MM.1S (cell line): Measurements from ENCODE around the gene CLK1.

ENCODE experiments used
- DNase-seq: peaks from one replicate; pipeline ENCODE4 v3.0.0-alpha.2; 2015
- H2AFZ ChIP-seq: fragments of 300-600 bp; sonication (generic); 2 replicates; pipeline ENCODE4 v1.6.0; 2016; ENCODE audit warnings: antibody characterized with exemption, low read length
- H3F3A ChIP-seq: fragments of 300-600 bp; sonication (generic); 2 replicates; pipeline ENCODE4 v1.6.1; 2016; ENCODE audit warnings: mild to moderate bottlenecking, antibody characterized with exemption, low read length, moderate library complexity, mixed read lengths; ENCODE audit not compliant: insufficient read depth
- H3K27ac ChIP-seq: fragments of 300-600 bp; sonication (generic); 2 replicates; pipeline ENCODE4 v1.5.1; 2016; ENCODE audit warnings: mild to moderate bottlenecking, low read length
- H3K27me3 ChIP-seq: fragments of 300-600 bp; sonication (generic); replicated peaks from 2 replicates; pipeline ENCODE4 v1.6.0; 2016; ENCODE audit warnings: low read length; ENCODE audit not compliant: insufficient read depth
- H3K36me3 ChIP-seq: fragments of 300-600 bp; sonication (generic); replicated peaks from 2 replicates; pipeline ENCODE4 v1.6.1; 2016; ENCODE audit warnings: mild to moderate bottlenecking, low read length, mixed read lengths; ENCODE audit not compliant: insufficient read depth
- H3K4me1 ChIP-seq: fragments of 300-600 bp; sonication (generic); 2 replicates; pipeline ENCODE4 v1.6.1; 2016; ENCODE audit warnings: low read length, mixed read lengths
- H3K4me2 ChIP-seq: fragments of 300-600 bp; sonication (generic); 2 replicates; pipeline ENCODE4 v1.6.0; 2016; ENCODE audit warnings: low read depth, low read length
- H3K4me3 ChIP-seq: fragments of 300-600 bp; sonication (generic); 2 replicates; pipeline ENCODE4 v1.5.1; 2016; ENCODE audit warnings: low read length, mixed read lengths
- H3K79me2 ChIP-seq: fragments of 300-600 bp; sonication (generic); 2 replicates; pipeline ENCODE4 v1.6.1; 2016; ENCODE audit warnings: mixed run types, low read length, mixed read lengths
- H3K9ac ChIP-seq: fragments of 300-600 bp; sonication (generic); 2 replicates; pipeline ENCODE4 v1.6.1; 2016; ENCODE audit warnings: low read length, mixed read lengths
- H3K9me2 ChIP-seq: fragments of 300-600 bp; sonication (generic); replicated peaks from 2 replicates; pipeline ENCODE4 v1.6.1; 2016; ENCODE audit warnings: mild to moderate bottlenecking, low read length, mixed read lengths; ENCODE audit not compliant: insufficient read depth
- H3K9me3 ChIP-seq: fragments of 300-600 bp; sonication (generic); replicated peaks from 2 replicates; pipeline ENCODE4 v1.6.1; 2016; ENCODE audit warnings: mild to moderate bottlenecking, low read length, mixed read lengths; ENCODE audit not compliant: insufficient read depth
- H4K20me1 ChIP-seq: fragments of 300-600 bp; sonication (generic); 2 replicates; pipeline ENCODE4 v1.6.1; 2016; ENCODE audit warnings: mild to moderate bottlenecking, low read length, moderate library complexity, mixed read lengths; ENCODE audit not compliant: insufficient read depth
- EZH2 ChIP-seq: fragments of 300-600 bp; sonication (generic); optimal IDR thresholded peaks from 2 replicates; pipeline ENCODE3; 2017; ENCODE audit warnings: low read depth, mild to moderate bottlenecking, antibody characterized with exemption, low read length, mixed read lengths
- EZH2phosphoT487 ChIP-seq: fragments of 300-600 bp; sonication (generic); IDR thresholded peaks from 2 replicates; pipeline ENCODE4 v1.6.1; 2018; ENCODE audit warnings: antibody characterized with exemption, low read length
- TF ChIP-seq, protein P1 (sequence below): fragments of 300-600 bp; sonication (generic); IDR thresholded peaks from 2 replicates; pipeline ENCODE4 v1.5.1; 2016; ENCODE audit warnings: antibody characterized with exemption, low read length, mixed read lengths

CLK1 gene

DNA sequence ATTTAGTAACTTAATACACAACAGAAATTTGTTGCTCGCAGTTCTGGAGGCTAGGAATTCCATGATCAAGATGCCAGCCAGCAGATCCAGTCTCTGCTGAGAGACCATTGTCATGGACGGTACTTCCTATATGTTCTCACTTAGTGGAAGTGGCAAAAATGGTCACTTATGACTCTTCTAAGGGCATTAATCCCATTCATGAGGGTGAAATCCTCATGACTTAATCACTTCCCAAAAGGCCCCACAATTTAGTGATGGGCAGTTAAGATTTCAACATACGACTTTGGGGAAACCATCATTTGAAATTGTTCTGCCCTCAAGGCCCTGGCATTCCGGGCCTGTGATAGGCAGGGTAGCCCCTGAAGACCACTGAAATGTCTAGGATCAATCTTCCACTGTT is 29.8 kb downstream of the CLK1 start:
- Histone ChIP-seq H3K9me3 (no peaks in the 10 kb centered on the region), H2AFZ (no peak overlapping the region), H3K27ac (no peak overlapping the region), H3K4me3 (no peak overlapping the region), H3K4me2 (no peak overlapping the region), H3K9ac (no peak overlapping the region), H3K79me2 (no peaks in the 10 kb centered on the region), H4K20me1 (no peaks in the 10 kb centered on the region), H3K36me3 (no peaks in the 10 kb centered on the region), H3F3A (no peaks in the 10 kb centered on the region), H3K9me2 (no peaks in the 10 kb centered on the region), H3K4me1 (no peaks in the 10 kb centered on the region), H3K27me3 (no peaks in the 10 kb centered on the region)
- DNase-seq = no peak
- no peak for TF ChIP-seq EZH2

DNA sequence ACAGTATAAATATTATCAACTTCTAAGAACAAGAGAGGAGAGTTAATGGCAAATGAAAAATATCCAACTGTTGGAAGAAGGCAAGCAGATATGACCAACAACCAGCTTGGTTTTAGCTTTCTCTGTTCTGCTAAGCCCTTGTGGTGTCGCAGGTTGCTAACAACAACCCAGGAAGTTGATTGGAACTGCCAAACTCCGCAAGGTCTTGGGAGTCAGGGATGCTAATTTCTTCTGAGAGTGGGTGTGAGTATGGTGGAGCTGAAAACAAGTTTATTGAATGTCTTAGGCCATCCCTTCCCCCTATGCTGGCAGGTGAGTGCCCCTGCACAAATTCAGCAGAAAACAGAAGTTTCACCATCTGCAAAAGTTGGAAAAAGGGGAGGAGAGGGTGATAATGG is 35.2 kb downstream of the CLK1 start:
- no peaks in the 10 kb centered on the region for H3K9me3 ChIP-seq
- no peak overlapping the region for H2AFZ ChIP-seq
- DNase-seq = no peak
- no peaks in the 10 kb centered on the region for H3K9me2 ChIP-seq
- no peak overlapping the region for H3K4me2 ChIP-seq
- no peaks in the 10 kb centered on the region for H3K79me2 ChIP-seq
- H3F3A ChIP-seq = no peaks in the 10 kb centered on the region
- H3K27ac ChIP-seq = no peak overlapping the region
- no peaks in the 10 kb centered on the region for H3K27me3 ChIP-seq
- H3K36me3 ChIP-seq = no peaks in the 10 kb centered on the region
- H3K9ac ChIP-seq = no peak overlapping the region
- H3K4me1 ChIP-seq = no peaks in the 10 kb centered on the region
- H3K4me3 ChIP-seq = no peak overlapping the region
- no peaks in the 10 kb centered on the region for H4K20me1 ChIP-seq
- no peak for TF ChIP-seq EZH2
- TF ChIP-seq EZH2phosphoT487 = no peak
- TF ChIP-seq, protein P1, sequence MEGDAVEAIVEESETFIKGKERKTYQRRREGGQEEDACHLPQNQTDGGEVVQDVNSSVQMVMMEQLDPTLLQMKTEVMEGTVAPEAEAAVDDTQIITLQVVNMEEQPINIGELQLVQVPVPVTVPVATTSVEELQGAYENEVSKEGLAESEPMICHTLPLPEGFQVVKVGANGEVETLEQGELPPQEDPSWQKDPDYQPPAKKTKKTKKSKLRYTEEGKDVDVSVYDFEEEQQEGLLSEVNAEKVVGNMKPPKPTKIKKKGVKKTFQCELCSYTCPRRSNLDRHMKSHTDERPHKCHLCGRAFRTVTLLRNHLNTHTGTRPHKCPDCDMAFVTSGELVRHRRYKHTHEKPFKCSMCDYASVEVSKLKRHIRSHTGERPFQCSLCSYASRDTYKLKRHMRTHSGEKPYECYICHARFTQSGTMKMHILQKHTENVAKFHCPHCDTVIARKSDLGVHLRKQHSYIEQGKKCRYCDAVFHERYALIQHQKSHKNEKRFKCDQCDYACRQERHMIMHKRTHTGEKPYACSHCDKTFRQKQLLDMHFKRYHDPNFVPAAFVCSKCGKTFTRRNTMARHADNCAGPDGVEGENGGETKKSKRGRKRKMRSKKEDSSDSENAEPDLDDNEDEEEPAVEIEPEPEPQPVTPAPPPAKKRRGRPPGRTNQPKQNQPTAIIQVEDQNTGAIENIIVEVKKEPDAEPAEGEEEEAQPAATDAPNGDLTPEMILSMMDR = no peak

GRCh38 chr2:200828572-200829257 is 35.7 kb downstream of the CLK1 start:
- H3K4me3 ChIP-seq = no peak overlapping the region
- no peaks in the 10 kb centered on the region for H3K36me3 ChIP-seq
- no peaks in the 10 kb centered on the region for H3K27me3 ChIP-seq
- no peak for DNase-seq
- no peak overlapping the region for H2AFZ ChIP-seq
- no peaks in the 10 kb centered on the region for H3F3A ChIP-seq
- H3K9ac ChIP-seq = no peak overlapping the region
- H3K9me3 ChIP-seq = no peaks in the 10 kb centered on the region
- H4K20me1 ChIP-seq = no peaks in the 10 kb centered on the region
- no peak overlapping the region for H3K4me2 ChIP-seq
- no peaks in the 10 kb centered on the region for H3K4me1 ChIP-seq
- H3K27ac ChIP-seq = no peak overlapping the region
- TF ChIP-seq EZH2phosphoT487 = no peak
- TF ChIP-seq, protein P1 = no peak
- no peaks in the 10 kb centered on the region for H3K79me2 ChIP-seq
- H3K9me2 ChIP-seq = no peaks in the 10 kb centered on the region

GRCh38 chr2:200828104-200828503 is 36.4 kb downstream of the CLK1 start:
- no peak overlapping the region for H3K4me3 ChIP-seq
- H2AFZ ChIP-seq = no peak overlapping the region
- TF ChIP-seq, protein P1 = no peak
- TF ChIP-seq EZH2 = no peak
- TF ChIP-seq EZH2phosphoT487 = no peak
- H3K27ac ChIP-seq = no peak overlapping the region
- no peaks in the 10 kb centered on the region for H3K36me3 ChIP-seq
- no peaks in the 10 kb centered on the region for H3K4me1 ChIP-seq
- DNase-seq = no peak
- no peak overlapping the region for H3K9ac ChIP-seq
- no peaks in the 10 kb centered on the region for H3K79me2 ChIP-seq
- no peaks in the 10 kb centered on the region for H4K20me1 ChIP-seq
- no peaks in the 10 kb centered on the region for H3K9me3 ChIP-seq
- no peaks in the 10 kb centered on the region for H3F3A ChIP-seq
- H3K4me2 ChIP-seq = no peak overlapping the region
- no peaks in the 10 kb centered on the region for H3K9me2 ChIP-seq
- no peaks in the 10 kb centered on the region for H3K27me3 ChIP-seq
